Endodermal cell (in vitro differentiated cells): ENCODE results near the gene IPMK. TPM values are rescaled to one million over a fixed set of nuclear protein-coding genes. Genes with fewer than 3 reads are reported as not detected.
"Not testable (repeated sequence)": the region's sequence is repeated elsewhere in the genome, so short reads cannot be mapped to it uniquely, and the experiment has no call there.

Experiments
- DNase-seq: peaks from one replicate; pipeline ENCODE4 v3.0.0-alpha.2; 2017
- H3K27ac ChIP-seq: 2 replicates; pipeline ENCODE4 v1.5.1; 2013; ENCODE audit warnings: mild to moderate bottlenecking, low read depth, low read length, moderate library complexity
- H3K27me3 ChIP-seq: 2 replicates; pipeline ENCODE4 v1.6.1; 2013; ENCODE audit warnings: mild to moderate bottlenecking, low read length, moderate library complexity; ENCODE audit not compliant: insufficient read depth, control insufficient read depth, poor library complexity, severe bottlenecking
- H3K36me3 ChIP-seq: 2 replicates; pipeline ENCODE4 v1.7.0; 2013; ENCODE audit warnings: mild to moderate bottlenecking, low read length, moderate library complexity; ENCODE audit not compliant: control insufficient read depth, insufficient read depth
- H3K4me1 ChIP-seq: one replicate; pipeline ENCODE4 v1.7.0; 2013; ENCODE audit warnings: low read length; ENCODE audit not compliant: control insufficient read depth, insufficient read depth
- H3K4me3 ChIP-seq: 2 replicates; pipeline ENCODE4 v1.5.1; 2013; ENCODE audit warnings: mild to moderate bottlenecking, low read length, moderate library complexity
- H3K9ac ChIP-seq: 2 replicates; pipeline ENCODE4 v1.6.1; 2013; ENCODE audit warnings: mild to moderate bottlenecking, low read length, moderate library complexity; ENCODE audit not compliant: poor library complexity, severe bottlenecking; ENCODE audit errors: extremely low read depth
- H3K9me3 ChIP-seq: 2 replicates; pipeline ENCODE4 v1.6.1; 2013; ENCODE audit warnings: mild to moderate bottlenecking, low read length, moderate library complexity; ENCODE audit not compliant: control insufficient read depth
- H3K27ac Mint-ChIP-seq: 2 replicates; pipeline ENCODE4 v1.8.0; 2020; ENCODE audit warnings: mixed read lengths
- H3K27me3 Mint-ChIP-seq: 2 replicates; pipeline ENCODE4 v1.8.0; 2021; ENCODE audit warnings: mild to moderate bottlenecking, mixed read lengths; ENCODE audit not compliant: insufficient read depth
- H3K36me3 Mint-ChIP-seq: 2 replicates; pipeline ENCODE4 v1.8.0; 2020; ENCODE audit warnings: low read depth, mixed read lengths
- H3K4me1 Mint-ChIP-seq: 2 replicates; pipeline ENCODE4 v1.8.0; 2020; ENCODE audit warnings: mixed read lengths
- H3K4me3 Mint-ChIP-seq: 2 replicates; pipeline ENCODE4 v1.8.0; 2020; ENCODE audit warnings: mild to moderate bottlenecking, moderate library complexity, mixed read lengths
- H3K9me3 Mint-ChIP-seq: 2 replicates; pipeline ENCODE4 v1.8.0; 2020; ENCODE audit warnings: mild to moderate bottlenecking, mixed read lengths
- WGBS, 2 experiments: methylation state at CpG; one replicate each; pipeline versions ENCODE4 v1.1.5 to v1.1.7; 2013; ENCODE audit warnings: missing lambda C conversion rate in 2 of 2, mixed read lengths in 1 of 2; ENCODE audit not compliant: insufficient coverage in 1 of 2, insufficient read length in 1 of 2; 5-methylcytosine and 5-hydroxymethylcytosine counted together
- total RNA-seq, 2 donors: library from RNA; stranded (reverse); fragmentation: NEBNext Ultra II Directional in 1 of 2; extraction: Animal tissue kit (Norgen Biotek cat#: 25700) in 1 of 2; gene quantifications; 2 replicates in 1 of 2; 3 replicates in 1 of 2; pipeline ENCODE4 v1.2.1, GENCODE V29; 2021
- TF ChIP-seq, protein P1 (sequence below): fragments of 200-600 bp; sonication (generic); conservative IDR thresholded peaks from 2 replicates; pipeline ENCODE4 v1.5.0; 2021; ENCODE audit warnings: antibody characterized with exemption, mild to moderate bottlenecking

IPMK gene
- total RNA-seq, 2 donors from 2014 or later: 9.3 to 9.4 TPM

DNA sequence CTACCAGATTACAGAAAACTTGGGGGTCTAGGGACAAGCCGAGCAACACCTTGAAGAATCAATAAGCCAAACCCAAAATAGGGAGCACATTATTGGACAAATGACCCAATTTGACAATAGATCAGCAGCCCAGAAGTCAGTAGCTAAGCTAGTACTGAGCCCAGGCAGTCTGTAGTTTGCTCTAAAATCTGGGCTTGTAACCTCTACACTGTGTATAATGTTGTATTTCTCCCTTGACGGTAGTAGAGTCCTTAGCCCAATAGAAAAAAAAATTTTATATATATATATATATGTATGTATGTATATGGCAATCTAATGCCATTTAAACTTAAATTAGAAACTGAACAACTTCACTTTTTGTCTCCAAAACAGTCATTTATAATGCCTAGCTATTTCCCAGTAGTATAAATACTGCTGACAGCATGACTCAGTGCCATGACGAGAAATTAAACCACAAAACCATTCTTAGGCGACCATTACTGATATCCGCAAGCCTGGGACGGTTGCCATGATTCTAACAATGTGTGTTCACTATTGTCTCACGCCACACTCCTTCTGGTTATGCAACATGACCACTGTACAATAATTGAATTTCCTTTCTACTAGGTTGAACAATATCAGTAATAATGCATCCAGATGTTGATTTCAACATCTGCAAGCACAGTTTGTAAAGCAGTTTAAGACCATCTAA is 110.5 kb downstream of the IPMK start:
- Mint-ChIP-seq H3K27me3 (peaks cover 5% of the 10 kb centered on the region), H3K36me3 (no peaks in the 10 kb centered on the region), H3K27ac (no peak overlapping the region), H3K9me3 (no peaks in the 10 kb centered on the region), H3K4me1 (peaks cover 20% of the 10 kb centered on the region), H3K4me3 (no peak overlapping the region)
- H3K27me3 ChIP-seq: peaks cover 12% of the 10 kb centered on the region
- H3K4me1 ChIP-seq: peaks cover 4% of the 10 kb centered on the region
- H3K9ac ChIP-seq: no peak overlapping the region
- WGBS, 2 experiments: 93 to 94% methylated on average over 6 of the region's 7 CpGs
- DNase-seq: no peak
- H3K9me3 ChIP-seq: no peaks in the 10 kb centered on the region
- H3K36me3 ChIP-seq: no peaks in the 10 kb centered on the region
- no peak overlapping the region for H3K4me3 ChIP-seq
- no peak overlapping the region for H3K27ac ChIP-seq
- TF ChIP-seq, protein P1, sequence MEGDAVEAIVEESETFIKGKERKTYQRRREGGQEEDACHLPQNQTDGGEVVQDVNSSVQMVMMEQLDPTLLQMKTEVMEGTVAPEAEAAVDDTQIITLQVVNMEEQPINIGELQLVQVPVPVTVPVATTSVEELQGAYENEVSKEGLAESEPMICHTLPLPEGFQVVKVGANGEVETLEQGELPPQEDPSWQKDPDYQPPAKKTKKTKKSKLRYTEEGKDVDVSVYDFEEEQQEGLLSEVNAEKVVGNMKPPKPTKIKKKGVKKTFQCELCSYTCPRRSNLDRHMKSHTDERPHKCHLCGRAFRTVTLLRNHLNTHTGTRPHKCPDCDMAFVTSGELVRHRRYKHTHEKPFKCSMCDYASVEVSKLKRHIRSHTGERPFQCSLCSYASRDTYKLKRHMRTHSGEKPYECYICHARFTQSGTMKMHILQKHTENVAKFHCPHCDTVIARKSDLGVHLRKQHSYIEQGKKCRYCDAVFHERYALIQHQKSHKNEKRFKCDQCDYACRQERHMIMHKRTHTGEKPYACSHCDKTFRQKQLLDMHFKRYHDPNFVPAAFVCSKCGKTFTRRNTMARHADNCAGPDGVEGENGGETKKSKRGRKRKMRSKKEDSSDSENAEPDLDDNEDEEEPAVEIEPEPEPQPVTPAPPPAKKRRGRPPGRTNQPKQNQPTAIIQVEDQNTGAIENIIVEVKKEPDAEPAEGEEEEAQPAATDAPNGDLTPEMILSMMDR: no peak

DNA sequence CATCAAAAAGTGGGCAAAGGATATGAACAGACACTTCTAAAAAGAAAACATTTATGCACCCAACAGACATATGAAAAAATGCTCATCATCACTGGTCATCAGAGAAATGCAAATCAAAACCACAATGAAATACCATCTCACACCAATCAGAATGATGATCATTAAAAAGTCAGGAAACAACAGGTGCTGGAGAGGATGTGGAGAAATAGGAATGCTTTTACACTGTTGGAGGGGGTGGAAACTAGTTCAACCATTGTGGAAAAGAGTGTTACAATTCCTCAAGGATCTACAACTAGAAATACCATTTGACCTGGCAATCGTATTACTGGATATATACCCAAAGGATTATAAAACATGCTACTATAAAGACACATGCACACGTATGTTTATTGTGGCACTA is 111.8 kb downstream of the IPMK start:
- H3K4me3 Mint-ChIP-seq, H3K27me3 Mint-ChIP-seq, H3K27ac Mint-ChIP-seq, DNase-seq, H3K9me3 Mint-ChIP-seq, H3K9ac ChIP-seq, H3K27ac ChIP-seq, H3K4me3 ChIP-seq, H3K36me3 ChIP-seq, H3K36me3 Mint-ChIP-seq, H3K9me3 ChIP-seq, H3K4me1 ChIP-seq: not testable (repeated sequence)
- WGBS, 2 experiments: 85 to 94% methylated on average over 2 of the region's 2 CpGs
- peaks cover 12% of the 10 kb centered on the region for H3K27me3 ChIP-seq
- peaks cover 20% of the 10 kb centered on the region for H3K4me1 Mint-ChIP-seq

DNA sequence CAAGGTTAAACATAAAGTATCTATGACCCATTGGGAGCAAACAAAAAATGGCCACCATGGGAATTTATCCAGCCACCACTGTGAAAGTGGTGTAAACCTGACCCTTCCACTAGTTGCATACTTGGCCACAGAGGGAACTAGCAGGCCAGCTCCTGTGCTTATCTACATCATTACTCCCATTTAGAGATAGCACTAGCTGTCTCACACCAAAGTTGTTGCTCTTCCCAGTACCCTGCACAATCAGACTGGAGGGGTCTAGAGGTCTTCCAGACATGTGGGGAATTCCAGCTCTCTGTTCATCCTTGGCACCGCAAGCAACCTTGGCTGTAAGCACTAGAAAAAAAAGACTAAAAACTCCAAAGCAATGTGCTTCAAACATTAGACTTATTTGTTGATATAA is 113.9 kb downstream of the IPMK start:
- Histone ChIP-seq H3K9me3 (no peaks in the 10 kb centered on the region), H3K27me3 (peaks cover 12% of the 10 kb centered on the region), H3K27ac (no peak overlapping the region), H3K9ac (no peak overlapping the region), H3K36me3 (no peaks in the 10 kb centered on the region), H3K4me3 (no peak overlapping the region), H3K4me1 (peaks cover 4% of the 10 kb centered on the region)
- peaks cover 7% of the 10 kb centered on the region for H3K4me1 Mint-ChIP-seq
- DNase-seq: no peak
- H3K4me3 Mint-ChIP-seq: no peak overlapping the region
- 100% methylated on average over 1 of the region's 1 CpG for WGBS, 2 experiments
- H3K9me3 Mint-ChIP-seq: no peaks in the 10 kb centered on the region
- peaks cover 5% of the 10 kb centered on the region for H3K27me3 Mint-ChIP-seq
- H3K36me3 Mint-ChIP-seq: no peaks in the 10 kb centered on the region
- TF ChIP-seq, protein P1: peak; percentile 20
- no peak overlapping the region for H3K27ac Mint-ChIP-seq
